HG03280 (cell line): Measurements from ENCODE around the gene KRT17.
"Not testable (repeated sequence)": the region's sequence is repeated elsewhere in the genome, so short reads cannot be mapped to it uniquely, and the experiment has no call there.

Source experiments
- ATAC-seq: cut with Tn5 transposase; IDR thresholded peaks from one replicate; pipeline ENCODE4 v1.9.1; 2021; ENCODE audit warnings: mild to moderate bottlenecking, moderate library complexity; ENCODE audit not compliant: unreplicated experiment

The KRT17 gene

GRCh38 chr17:41621916-41622315 is 2.5 kb downstream of the KRT17 start:
- ATAC-seq, result no peak

GRCh38 chr17:41621435-41621817 is 2.9 kb downstream of the KRT17 start:
- ATAC-seq, result not testable (repeated sequence)

DNA sequence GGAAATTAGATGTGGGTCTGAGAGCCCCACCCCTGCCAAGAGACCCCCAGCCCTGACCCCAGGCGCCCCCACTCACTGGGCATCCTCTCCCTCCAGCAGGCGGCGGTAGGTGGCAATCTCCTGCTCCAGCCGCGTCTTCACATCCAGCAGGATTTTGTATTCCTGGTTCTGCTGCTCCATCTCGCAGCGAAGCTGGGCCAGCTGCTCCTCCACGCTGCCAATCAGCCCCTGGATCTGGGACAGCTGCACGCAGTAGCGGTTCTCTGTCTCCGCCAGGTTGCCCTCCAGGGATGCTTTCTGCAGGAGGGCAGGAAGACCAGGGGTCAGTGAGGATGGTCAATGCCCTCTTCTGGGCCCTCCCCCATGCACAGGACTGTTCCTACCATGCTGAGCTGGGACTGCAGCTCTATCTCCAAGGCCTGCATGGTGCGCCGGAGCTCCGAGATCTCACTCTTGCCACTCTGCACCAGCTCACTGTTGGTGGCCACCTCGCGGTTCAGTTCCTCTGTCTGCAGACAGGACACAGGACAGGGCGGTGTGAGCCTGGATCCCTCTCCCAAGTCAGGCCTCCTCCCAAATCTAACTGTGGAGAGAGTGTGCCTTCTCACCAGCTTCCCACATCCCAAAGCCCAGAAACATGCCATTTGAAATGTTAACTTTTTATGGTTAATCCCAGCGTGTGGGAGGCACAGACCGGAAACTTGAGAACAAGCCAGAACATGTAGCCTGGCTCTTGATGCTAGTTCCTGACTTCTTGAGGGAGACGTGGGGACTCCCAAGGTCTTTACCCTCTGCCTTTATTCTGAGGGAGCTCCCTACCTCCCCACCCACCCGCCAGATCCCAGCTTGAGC is 3.6 kb downstream of the KRT17 start:
- no peak for ATAC-seq

GRCh38 chr17:41619927-41620582 is 4.3 kb downstream of the KRT17 start:
- not testable (repeated sequence) for ATAC-seq

DNA sequence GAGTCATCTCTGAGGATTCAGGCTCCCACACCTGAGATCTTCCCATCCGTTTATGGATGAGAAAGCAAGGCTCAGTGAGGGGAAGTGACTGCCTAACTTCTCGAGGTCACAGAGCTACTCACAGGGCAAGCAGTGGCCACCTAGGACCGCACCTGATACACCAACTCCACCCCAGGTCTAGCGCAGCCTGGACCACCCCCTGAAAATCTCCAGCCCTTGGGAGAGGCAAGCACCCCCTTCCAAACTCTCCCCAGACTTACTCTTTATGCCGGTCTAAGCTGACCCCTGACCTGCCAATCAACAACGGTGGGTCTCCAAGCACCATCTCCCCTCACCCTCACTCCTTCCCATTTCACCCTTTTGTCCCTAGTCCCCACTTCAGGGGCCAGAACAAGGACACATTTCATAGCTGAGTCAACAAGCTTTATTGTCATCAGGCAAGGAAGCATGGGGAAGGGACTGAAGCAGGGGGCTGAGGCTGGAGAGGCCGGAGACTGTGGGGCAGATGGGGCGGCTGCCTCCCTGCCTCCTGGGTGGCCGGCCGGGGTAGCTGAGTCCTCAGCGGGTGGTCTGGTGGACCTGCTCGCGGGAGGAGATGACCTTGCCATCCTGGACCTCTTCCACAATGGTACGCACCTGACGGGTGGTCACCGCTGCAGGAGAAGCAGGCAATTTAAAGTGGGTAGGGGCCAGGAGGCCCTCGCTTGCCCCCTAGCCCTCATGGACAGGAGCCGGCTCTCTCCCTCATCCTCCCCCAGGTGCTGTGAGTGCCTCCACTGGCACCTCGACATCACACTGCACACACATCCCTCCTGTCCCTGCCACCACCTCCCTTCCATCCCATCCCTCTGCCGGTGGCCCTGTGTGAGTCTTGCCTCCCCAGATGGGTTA is 5.1 kb downstream of the KRT17 start:
- no peak for ATAC-seq

GRCh38 chr17:41618341-41619035 is 5.9 kb downstream of the KRT17 start:
- no peak for ATAC-seq

DNA sequence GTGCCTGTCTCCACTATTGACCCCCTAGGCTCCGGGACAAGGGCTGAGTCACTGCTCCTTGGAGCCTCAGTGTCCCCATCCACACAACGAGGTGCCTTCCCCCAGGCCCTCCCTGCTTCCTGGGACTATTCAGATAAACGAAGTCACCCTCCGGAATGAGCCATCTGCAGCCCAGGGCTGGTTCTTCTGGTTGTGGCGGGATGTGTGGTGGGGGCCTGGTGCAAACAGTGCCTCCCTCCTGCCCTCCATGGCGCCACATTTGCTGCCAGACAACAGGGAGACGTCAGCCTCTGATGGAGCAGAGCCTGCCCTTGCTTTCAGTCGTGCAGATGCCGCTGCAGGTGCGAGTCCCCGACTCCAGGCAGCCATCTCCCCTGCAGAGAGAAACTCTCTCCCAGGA is 6.7 kb downstream of the KRT17 start:
- no peak for ATAC-seq

DNA sequence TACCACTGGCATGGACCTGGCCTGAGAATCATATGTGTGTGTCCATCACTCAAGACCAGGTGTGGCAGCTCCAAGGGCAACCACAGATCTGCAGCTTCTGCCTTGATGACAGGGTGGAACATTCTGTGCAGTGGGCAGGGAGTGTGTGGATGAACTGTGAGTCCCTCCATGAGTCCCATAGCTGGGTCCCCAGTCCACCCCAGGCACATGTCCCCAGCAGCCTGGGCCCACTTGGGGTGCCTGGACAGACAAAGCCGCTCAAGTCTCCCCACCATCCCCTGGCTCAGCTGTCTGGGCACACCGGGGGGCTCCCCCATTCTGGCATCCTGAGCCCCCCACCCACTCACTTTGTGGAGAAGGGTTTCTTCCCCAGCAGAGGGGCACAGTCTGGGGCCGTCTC is 7.2 kb downstream of the KRT17 start:
- ATAC-seq, result no peak

DNA sequence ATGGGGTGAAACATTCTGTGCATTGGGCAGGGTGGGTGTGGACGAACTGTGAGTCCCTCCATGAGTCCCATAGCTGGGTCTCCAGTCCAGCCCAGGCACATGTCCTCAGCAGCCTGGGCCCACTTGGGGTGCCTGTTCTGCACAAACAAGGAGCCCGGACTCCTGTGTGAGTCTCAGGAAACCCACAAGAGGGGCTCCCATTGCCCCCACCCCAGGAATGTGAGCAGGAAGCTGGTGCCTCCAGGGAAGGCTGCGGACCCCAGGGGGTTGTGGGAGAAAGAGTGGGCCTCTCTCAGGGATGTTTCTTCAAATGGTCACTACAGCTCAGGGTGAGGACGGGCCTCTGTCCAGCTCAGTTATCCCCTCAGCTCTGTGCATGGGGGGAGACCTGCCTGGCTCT is 7.9 kb downstream of the KRT17 start:
- ATAC-seq, result not testable (repeated sequence)

DNA sequence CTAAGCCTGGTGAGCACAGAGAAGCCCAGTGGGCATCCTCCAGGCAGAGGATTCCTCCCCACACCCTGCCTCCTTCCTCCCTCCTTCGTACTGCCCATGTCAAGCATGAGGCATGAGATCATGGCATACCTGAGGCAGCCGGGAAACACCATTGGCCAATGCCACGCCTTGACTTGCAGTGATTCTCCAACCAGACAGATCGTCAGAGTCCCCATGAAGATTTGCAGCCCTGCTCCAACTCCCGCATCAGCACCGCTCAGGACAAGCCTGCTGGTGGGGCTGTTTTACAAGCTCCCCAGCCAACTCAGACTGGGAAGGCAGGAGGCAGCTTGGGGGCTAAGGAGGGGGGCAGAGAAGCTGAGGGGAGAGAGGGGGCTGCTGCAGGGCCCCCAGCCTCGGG is 8.9 kb downstream of the KRT17 start:
- no peak for ATAC-seq

DNA sequence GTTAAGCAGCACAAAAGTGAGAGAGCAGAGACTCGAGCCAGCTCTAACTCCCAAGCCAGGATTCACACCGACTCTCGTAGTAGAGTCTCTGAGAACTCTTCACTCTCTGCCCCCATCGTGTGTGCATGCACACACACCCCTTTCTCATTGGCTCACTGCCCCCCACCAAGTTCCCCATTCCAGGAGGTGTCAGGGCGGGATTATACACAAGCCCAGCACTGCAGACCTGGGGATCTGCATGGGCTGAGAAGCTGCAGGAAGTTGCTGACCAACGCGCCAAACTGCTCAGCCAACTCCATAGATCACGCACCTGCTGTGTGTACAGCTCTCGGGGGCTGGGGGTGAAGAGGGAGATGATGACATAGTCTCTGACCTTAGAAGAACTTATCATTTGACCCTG is 9.6 kb downstream of the KRT17 start:
- not testable (repeated sequence) for ATAC-seq

GRCh38 chr17:41614098-41614497 is 10.3 kb downstream of the KRT17 start:
- ATAC-seq, result no peak

DNA sequence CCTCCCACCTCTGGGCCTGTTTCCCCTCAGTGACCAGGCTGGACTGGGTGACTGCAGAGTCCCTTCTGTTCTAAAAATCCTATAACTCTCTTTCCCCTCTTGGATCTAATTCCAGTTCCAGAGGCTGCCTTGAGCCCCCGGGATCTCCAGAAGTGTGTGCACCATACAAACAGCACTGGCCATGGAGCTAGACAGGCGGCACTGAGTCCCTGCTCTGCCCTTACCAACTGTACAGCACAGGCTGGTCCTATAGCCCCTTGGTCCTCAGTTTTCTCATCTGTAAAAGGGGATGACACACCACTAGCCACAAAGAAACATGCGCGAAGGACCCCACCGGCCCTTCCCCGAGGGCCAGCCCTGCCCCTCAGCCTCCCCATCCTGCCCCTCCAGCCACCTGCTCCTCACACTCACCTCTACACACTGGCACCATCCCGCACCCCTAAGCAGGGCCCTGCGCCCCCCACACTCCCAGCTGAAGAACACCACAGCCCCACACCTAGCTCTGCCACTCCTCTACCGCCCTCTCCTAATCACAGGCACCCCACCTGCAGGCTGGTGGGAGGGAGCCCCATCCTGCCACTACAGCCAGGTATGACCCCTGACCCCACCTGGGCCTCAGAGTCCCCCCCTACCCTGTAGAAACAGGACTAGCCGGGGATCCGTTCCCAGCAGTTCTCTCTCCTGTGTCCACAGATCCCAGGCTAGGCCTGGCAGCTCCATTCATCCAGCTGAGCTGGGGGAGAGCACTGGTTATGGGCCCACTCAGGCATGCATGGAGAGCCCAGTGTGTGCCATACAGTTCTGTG is 10.9 kb downstream of the KRT17 start:
- no peak for ATAC-seq

GRCh38 chr17:41612376-41613160 is 11.8 kb downstream of the KRT17 start, which contains the start of gene KRT16:
Gene KRT16, minus strand, starts transcription at chr17:41612767. Its CDS starts 79 bp downstream, at chr17:41612688.
- ATAC-seq, result not testable (repeated sequence)

- no peak for ATAC-seq
These were observed 13.3 kb downstream of the KRT17 start for GRCh38 chr17:41610965-41611640.

DNA sequence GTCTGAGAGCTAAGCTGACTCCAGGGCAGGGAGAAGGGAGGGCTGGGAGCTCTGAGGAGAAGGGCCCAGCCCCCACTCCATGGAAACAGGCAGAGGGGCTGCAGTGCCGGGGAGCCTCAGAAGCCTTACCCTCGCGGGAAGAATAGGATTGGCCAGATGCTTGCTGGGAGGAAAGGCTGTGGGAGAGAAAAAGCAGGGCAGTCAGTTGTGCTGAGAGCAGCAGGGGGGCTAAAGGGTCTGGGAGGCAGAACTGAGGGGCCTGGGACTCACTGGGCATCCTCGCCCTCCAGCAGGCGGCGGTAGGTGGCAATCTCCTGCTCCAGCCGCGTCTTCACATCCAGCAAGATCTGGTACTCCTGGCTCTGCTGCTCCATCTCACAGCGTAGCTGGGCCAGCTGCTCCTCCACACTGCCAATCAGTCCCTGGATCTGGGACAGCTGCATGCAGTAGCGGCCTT is 14.3 kb downstream of the KRT17 start:
- ATAC-seq, result not testable (repeated sequence)

- not testable (repeated sequence) for ATAC-seq
These were observed 17.4 kb downstream of the KRT17 start for GRCh38 chr17:41606930-41607329.

- ATAC-seq, result no peak
These were observed 21.9 kb downstream of the KRT17 start for GRCh38 chr17:41602524-41602923.
